ENCODE measurements around the gene UQCRC2.

Gene UQCRC2

GRCh38 chr16:22029632-22030031 lies 76.5 kb downstream of the UQCRC2 start (continued):
- TF ChIP-seq TCF7L2 (IDR thresholded peaks at IDR 0.05; ENCODE audit: borderline replicate concordance, low read depth, low read length) (no peak), ZNF391 (tag by site-specific recombination; IDR thresholded peaks at IDR 0.05; ENCODE audit: borderline replicate concordance, low read depth) (no peak)

GRCh38 chr16:22030087-22030812 lies 77.1 kb downstream of the UQCRC2 start:
- Histone ChIP-seq H3K36me3 (ENCODE audit: control insufficient read depth in 2 of 2, insufficient read depth in 1 of 2, low read length in 2 of 2) (peaks cover 4 to 6% of the 10 kb centered on the region in 2 experiments; a peak in 2 of 3 replicates), H3K4me3 (ENCODE audit: low read depth, low read length) (no peak overlapping the region), H3K9me3 (ENCODE audit: control insufficient read depth, insufficient read depth, low read depth, low read length) (no peaks in the 10 kb centered on the region), H3K27ac (ENCODE audit: extremely low read depth, low read depth, low read length) (no peak overlapping the region), H3K4me1 (ENCODE audit: control insufficient read depth, insufficient read depth, low read length) (peaks cover 10% of the 10 kb centered on the region)
- POLR2A ChIA-PET = no interaction called here
- no peak for TF ChIP-seq ZBTB7A (tag by site-specific recombination; IDR thresholded peaks at IDR 0.05; ENCODE audit: low read depth)
- TF ChIP-seq ZNF792 (tag by site-specific recombination; IDR thresholded peaks at IDR 0.05) = no peak
- TF ChIP-seq KLF9 (tag by site-specific recombination; IDR thresholded peaks at IDR 0.05; ENCODE audit: low read depth) = no peak
- TF ChIP-seq PRDM10 (tag by site-specific recombination; IDR thresholded peaks at IDR 0.05) = no peak
- no peak for TF ChIP-seq ZNF621 (tag by site-specific recombination; IDR thresholded peaks at IDR 0.05)
- no peak for TF ChIP-seq SP3 (tag by site-specific recombination; IDR thresholded peaks at IDR 0.05)
- TF ChIP-seq TRIM28 (IDR thresholded peaks at IDR 0.05; ENCODE audit: borderline replicate concordance, low read length) = no peak
- no peak for TF ChIP-seq ZFHX2 (tag by site-specific recombination; conservative IDR thresholded peaks at IDR 0.05)
- TF ChIP-seq KLF10 (tag by site-specific recombination; IDR thresholded peaks at IDR 0.05) = no peak
- no peak for TF ChIP-seq ZNF549 (tag by site-specific recombination; IDR thresholded peaks at IDR 0.05)
- TF ChIP-seq REST (tag by site-specific recombination; IDR thresholded peaks at IDR 0.05) = no peak
- CTCF ChIA-PET = interaction anchor here (1.1 to 1.4 kb wide), 2 partner anchors 48 to 69 kb away, joined by 3 to 6 read pairs; no protein-coding TSS in a partner anchor

GRCh38 chr16:22031483-22032083 lies 78.4 kb downstream of the UQCRC2 start:
- no peak for TF ChIP-seq ZSCAN30 (tag by site-specific recombination; IDR thresholded peaks at IDR 0.05)
- TF ChIP-seq ZNF214 (tag by site-specific recombination; IDR thresholded peaks at IDR 0.05; ENCODE audit: borderline replicate concordance) = no peak
- CTCF ChIA-PET = interaction anchor here (0.6 to 1.4 kb wide), 4 partner anchors 47 to 748 kb away, joined by 3 to 6 read pairs (median 3); no protein-coding TSS in a partner anchor
- no peak overlapping the region for H3K4me3 ChIP-seq (ENCODE audit: low read depth, low read length)
- H3K36me3 ChIP-seq (ENCODE audit: control insufficient read depth in 2 of 2, insufficient read depth in 1 of 2, low read length in 2 of 2) = peaks cover 4 to 6% of the 10 kb centered on the region in 2 experiments; a peak in 2 of 3 replicates
- peaks cover 14% of the 10 kb centered on the region for H3K4me1 ChIP-seq (ENCODE audit: control insufficient read depth, insufficient read depth, low read length)
- POLR2A ChIA-PET = no interaction called here
- no peak overlapping the region for H3K27ac ChIP-seq (ENCODE audit: extremely low read depth, low read depth, low read length)
- H3K9me3 ChIP-seq (ENCODE audit: control insufficient read depth, insufficient read depth, low read depth, low read length) = no peaks in the 10 kb centered on the region
